Activated CD4-positive, alpha-beta T cell treated with anti-CD3 and anti-CD28 coated beads for 36 hours (primary cell): ENCODE results near the gene ZNF618. TPM values are rescaled to one million over a fixed set of nuclear protein-coding genes. Genes with fewer than 3 reads are reported as not detected.

Source experiments
- ATAC-seq: fragments of 200-7000 bp; cut with Tn5 transposase; one replicate; pipeline ENCODE4 v1.10.0; 2021; ENCODE audit warnings: mild to moderate bottlenecking, moderate library complexity
- CTCF ChIA-PET: fragments of 350-600 bp; sonication (Branson Sonifier 250); formaldehyde crosslinking; loops from one replicate; lab custom pipeline; 2021; ENCODE audit warnings: antibody characterized with exemption; lab: Charles Lee
- POLR2A ChIA-PET: fragments of 350-600 bp; sonication (Branson Sonifier 250); formaldehyde crosslinking; loops from one replicate; lab custom pipeline; 2021; ENCODE audit warnings: antibody characterized with exemption, inconsistent platforms; lab: Charles Lee
- DNase-seq: peaks from one replicate; pipeline ENCODE4 v3.0.0-alpha.2; 2020
- H3K27ac Mint-ChIP-seq: one replicate; pipeline ENCODE4 v1.8.0; 2021; ENCODE audit warnings: mixed read lengths
- H3K27me3 Mint-ChIP-seq: one replicate; pipeline ENCODE4 v1.8.0; 2021; ENCODE audit warnings: mixed read lengths
- H3K36me3 Mint-ChIP-seq: one replicate; pipeline ENCODE4 v1.8.0; 2021; ENCODE audit warnings: low read depth, mixed read lengths
- H3K4me1 Mint-ChIP-seq: one replicate; pipeline ENCODE4 v1.8.0; 2021; ENCODE audit warnings: mixed read lengths
- H3K4me3 Mint-ChIP-seq: one replicate; pipeline ENCODE4 v1.8.0; 2021; ENCODE audit warnings: mild to moderate bottlenecking, moderate library complexity, mixed read lengths
- H3K9me3 Mint-ChIP-seq: one replicate; pipeline ENCODE4 v1.8.0; 2021; ENCODE audit warnings: low read depth, mixed read lengths
- intact Hi-C, 2 experiments: fragments of 100-400 bp; cut with DNase I in 1 of 2; cut with micrococcal nuclease in 1 of 2; formaldehyde crosslinking; loops; one replicate each; pipeline versions ENCODE4 v1.14.2 to v1.15.1; 2022 to 2024; cut with DNase I, micrococcal nuclease
- total RNA-seq, 2 experiments: library from RNA; stranded (reverse); gene quantifications; one replicate each; pipeline ENCODE4 v1.2.3, GENCODE V29; 2021

Gene ZNF618
- total RNA-seq, 2 experiments from 2014 or later, result 0.11 TPM

GRCh38 chr9:114093031-114093471, 216.9 kb downstream of the ZNF618 start:
- H3K4me3 Mint-ChIP-seq, result no peak overlapping the region
- CTCF ChIA-PET, result no interaction called here
- H3K9me3 Mint-ChIP-seq, result no peaks in the 10 kb centered on the region
- POLR2A ChIA-PET, result no interaction called here
- DNase-seq (no peak), ATAC-seq (no peak)
- intact Hi-C loops, result no loop called here
- H3K36me3 Mint-ChIP-seq, result no peaks in the 10 kb centered on the region
- peaks cover 22% of the 10 kb centered on the region for H3K27me3 Mint-ChIP-seq
- no peaks in the 10 kb centered on the region for H3K4me1 Mint-ChIP-seq
- no peak overlapping the region for H3K27ac Mint-ChIP-seq

GRCh38 chr9:114093761-114094505, 217.8 kb downstream of the ZNF618 start:
- Mint-ChIP-seq H3K4me3 (no peak overlapping the region), H3K36me3 (no peaks in the 10 kb centered on the region), H3K9me3 (no peaks in the 10 kb centered on the region), H3K4me1 (no peaks in the 10 kb centered on the region), H3K27ac (no peak overlapping the region), H3K27me3 (peaks cover 24% of the 10 kb centered on the region)
- ChIA-PET CTCF (interaction anchor here (0.7 to 2.5 kb wide), 7 partner anchors 8 to 197 kb away, joined by 3 to 10 read pairs (median 4); no protein-coding TSS in a partner anchor), POLR2A (no interaction called here)
- intact Hi-C loops, result no loop called here
- no peak for DNase-seq
- no peak for ATAC-seq

- intact Hi-C loops, result no loop called here
- Mint-ChIP-seq H3K4me3 (no peak overlapping the region), H3K27ac (no peak overlapping the region), H3K9me3 (no peaks in the 10 kb centered on the region), H3K36me3 (no peaks in the 10 kb centered on the region), H3K27me3 (peaks cover 29% of the 10 kb centered on the region), H3K4me1 (no peaks in the 10 kb centered on the region)
- ChIA-PET CTCF (interaction anchor here (0.6 to 2.5 kb wide), 4 partner anchors 10 to 196 kb away, joined by 3 to 10 read pairs (median 5); no protein-coding TSS in a partner anchor), POLR2A (no interaction called here)
- ATAC-seq, result no peak
- no peak for DNase-seq
Observed at GRCh38 chr9:114094971-114095370, 218.9 kb downstream of the ZNF618 start.

GRCh38 chr9:114096041-114096511, 220.0 kb downstream of the ZNF618 start:
- no peak overlapping the region for H3K4me3 Mint-ChIP-seq
- H3K4me1 Mint-ChIP-seq, result no peaks in the 10 kb centered on the region
- ChIA-PET CTCF (interaction anchor here (0.6 to 2.5 kb wide), 4 partner anchors 12 to 208 kb away, joined by 3 to 10 read pairs (median 5); no protein-coding TSS in a partner anchor), POLR2A (no interaction called here)
- intact Hi-C loops, result no loop called here
- no peaks in the 10 kb centered on the region for H3K9me3 Mint-ChIP-seq
- no peaks in the 10 kb centered on the region for H3K36me3 Mint-ChIP-seq
- DNase-seq (peak; percentile 24), ATAC-seq (no peak)
- peaks cover 28% of the 10 kb centered on the region for H3K27me3 Mint-ChIP-seq
- no peak overlapping the region for H3K27ac Mint-ChIP-seq

- Mint-ChIP-seq H3K9me3 (peaks cover 4% of the 10 kb centered on the region), H3K4me3 (no peak overlapping the region), H3K27me3 (peaks cover 35% of the 10 kb centered on the region), H3K36me3 (peaks cover 3% of the 10 kb centered on the region), H3K27ac (no peak overlapping the region), H3K4me1 (no peaks in the 10 kb centered on the region)
- ATAC-seq, result no peak
- ChIA-PET CTCF (interaction anchor here (0.6 kb wide), 1 partner anchor 26 kb away, joined by 3 read pairs; no protein-coding TSS in a partner anchor), POLR2A (no interaction called here)
- intact Hi-C loops, result no loop called here
- no peak for DNase-seq
Observed at GRCh38 chr9:114096866-114097612, 220.9 kb downstream of the ZNF618 start.

GRCh38 chr9:114097613-114098020, 221.5 kb downstream of the ZNF618 start:
- H3K27ac Mint-ChIP-seq, result no peak overlapping the region
- ATAC-seq, result no peak
- H3K9me3 Mint-ChIP-seq, result peaks cover 4% of the 10 kb centered on the region
- ChIA-PET CTCF (no interaction called here), POLR2A (no interaction called here)
- no peaks in the 10 kb centered on the region for H3K4me1 Mint-ChIP-seq
- no peak overlapping the region for H3K4me3 Mint-ChIP-seq
- intact Hi-C loops, result loop anchor here in 1 of 2 experiments (1.0 kb wide), 2 partner anchors 58 to 301 kb away; partner anchors contain the start of gene COL27A1
- peaks cover 36% of the 10 kb centered on the region for H3K27me3 Mint-ChIP-seq
- DNase-seq, result peak; percentile 33
- peaks cover 3% of the 10 kb centered on the region for H3K36me3 Mint-ChIP-seq

- ATAC-seq (peak; percentile 86), DNase-seq (peak; percentile 71)
- H3K4me3 Mint-ChIP-seq, result no peak overlapping the region
- POLR2A ChIA-PET, result no interaction called here
- H3K9me3 Mint-ChIP-seq, result peaks cover 4% of the 10 kb centered on the region
- CTCF ChIA-PET, result no interaction called here
- intact Hi-C loops, result loop anchor here in 1 of 2 experiments (1.0 kb wide), 2 partner anchors 57 to 300 kb away; partner anchors contain the start of gene COL27A1
- peaks cover 3% of the 10 kb centered on the region for H3K36me3 Mint-ChIP-seq
- peaks cover 36% of the 10 kb centered on the region for H3K27me3 Mint-ChIP-seq
- H3K27ac Mint-ChIP-seq, result no peak overlapping the region
- no peaks in the 10 kb centered on the region for H3K4me1 Mint-ChIP-seq
Observed at GRCh38 chr9:114098021-114098935, 222.2 kb downstream of the ZNF618 start.

GRCh38 chr9:114098936-114099668, 223.0 kb downstream of the ZNF618 start, which contains the start of gene KIF12:
Gene KIF12 (minus strand): TSS chr9:114099292. CDS start chr9:114099276, 16 bp downstream.
- DNase-seq (no peak), ATAC-seq (no peak)
- ChIA-PET POLR2A (no interaction called here), CTCF (interaction anchor here (0.6 to 1.0 kb wide), 2 partner anchors 76 to 191 kb away, joined by 3 to 6 read pairs; no protein-coding TSS in a partner anchor)
- H3K27ac Mint-ChIP-seq, result no peak within 1 kb of the TSS
- H3K27me3 Mint-ChIP-seq, result peaks cover 37% of the 10 kb centered on the region
- peaks cover 4% of the 10 kb centered on the region for H3K9me3 Mint-ChIP-seq
- no peak within 1 kb of the TSS for H3K4me3 Mint-ChIP-seq
- H3K36me3 Mint-ChIP-seq, result peaks cover 3% of the 10 kb centered on the region
- intact Hi-C loops, result loop anchor here in 1 of 2 experiments (1.0 kb wide), 2 partner anchors 56 to 299 kb away; partner anchors contain the start of gene COL27A1
- no peaks in the 10 kb centered on the region for H3K4me1 Mint-ChIP-seq

- Mint-ChIP-seq H3K27me3 (peaks cover 34% of the 10 kb centered on the region), H3K36me3 (peaks cover 3% of the 10 kb centered on the region), H3K4me3 (no peak overlapping the region), H3K4me1 (no peaks in the 10 kb centered on the region), H3K27ac (no peak overlapping the region), H3K9me3 (peaks cover 4% of the 10 kb centered on the region)
- DNase-seq (no peak), ATAC-seq (no peak)
- CTCF ChIA-PET, result interaction anchor here (1.0 kb wide), 1 partner anchor 191 kb away, joined by 6 read pairs; no protein-coding TSS in a partner anchor
- POLR2A ChIA-PET, result no interaction called here
- intact Hi-C loops, result no loop called here
Observed at GRCh38 chr9:114099669-114100270, 223.7 kb downstream of the ZNF618 start.

- ChIA-PET CTCF (no interaction called here), POLR2A (no interaction called here)
- Mint-ChIP-seq H3K27me3 (peaks cover 34% of the 10 kb centered on the region), H3K4me3 (no peak overlapping the region), H3K4me1 (no peaks in the 10 kb centered on the region), H3K9me3 (peaks cover 4% of the 10 kb centered on the region), H3K36me3 (peaks cover 3% of the 10 kb centered on the region), H3K27ac (no peak overlapping the region)
- ATAC-seq (no peak), DNase-seq (no peak)
- intact Hi-C loops, result no loop called here
Observed at GRCh38 chr9:114100536-114100935, 224.4 kb downstream of the ZNF618 start.
